HG03521 (cell line): ENCODE data around the gene ARFGEF2.
"Not testable (repeated sequence)": the region's sequence is repeated elsewhere in the genome, so short reads cannot be mapped to it uniquely, and the experiment has no call there.

Experiments used
- ATAC-seq: cut with Tn5 transposase; IDR thresholded peaks from one replicate; pipeline ENCODE4 v1.9.1; 2021; ENCODE audit warnings: mild to moderate bottlenecking, moderate library complexity; ENCODE audit not compliant: unreplicated experiment

The ARFGEF2 gene

GRCh38 chr20:48926821-48927220 is 5.3 kb downstream of the ARFGEF2 start:
- no peak for ATAC-seq

- no peak for ATAC-seq
Observed at GRCh38 chr20:48928832-48929725, 7.6 kb downstream of the ARFGEF2 start.

- no peak for ATAC-seq
Observed at GRCh38 chr20:48930035-48930434, 8.5 kb downstream of the ARFGEF2 start.

DNA sequence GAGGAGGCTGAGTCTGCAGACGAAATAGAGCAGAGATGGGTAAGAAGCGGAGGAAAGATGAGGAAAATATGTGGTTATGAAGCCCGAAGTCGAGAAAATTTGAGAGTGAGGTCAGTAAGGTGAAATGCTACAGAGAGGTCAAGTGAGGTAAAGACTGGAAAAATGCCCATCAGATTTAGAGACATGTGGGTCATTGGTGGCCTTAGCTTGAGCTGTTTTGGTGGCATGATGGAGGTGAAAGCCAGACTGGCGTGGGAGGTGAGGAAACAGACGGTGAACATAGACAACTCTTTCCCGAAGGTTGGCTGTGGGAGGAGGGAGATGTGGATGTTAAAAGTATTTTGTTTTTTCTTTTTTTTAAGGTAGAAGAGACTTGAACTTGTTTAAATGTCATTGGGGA is 9.4 kb downstream of the ARFGEF2 start:
- ATAC-seq, result no peak

GRCh38 chr20:48931527-48932374 is 10.2 kb downstream of the ARFGEF2 start:
- no peak for ATAC-seq

DNA sequence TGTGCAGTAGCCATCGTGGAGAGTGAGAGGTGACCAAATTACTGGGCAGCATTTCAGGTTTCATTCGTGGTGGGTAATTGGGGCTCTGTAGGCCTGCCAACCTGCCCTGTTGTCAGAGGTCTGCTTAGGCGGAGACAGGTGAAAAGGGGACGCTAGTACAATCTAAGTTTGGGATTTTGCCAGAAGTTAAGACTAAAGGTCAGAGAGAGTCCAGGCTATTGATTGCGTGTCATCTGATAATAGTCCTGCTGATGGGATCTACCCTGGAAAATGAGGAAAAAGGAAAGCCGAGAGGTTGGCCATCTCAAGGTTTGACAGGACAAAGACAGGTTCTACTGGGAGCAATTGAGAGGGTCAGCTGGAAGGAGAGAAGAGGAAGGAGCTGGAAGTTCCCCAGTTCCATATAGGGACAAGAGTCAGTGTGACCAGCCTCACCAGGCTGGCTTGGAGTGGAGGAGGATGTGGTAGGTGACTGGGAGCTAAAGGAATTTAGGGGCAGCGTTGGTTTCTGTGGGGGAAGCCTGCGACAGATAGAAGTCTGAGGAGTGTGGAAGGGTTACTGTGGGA is 10.9 kb downstream of the ARFGEF2 start:
- no peak for ATAC-seq

- no peak for ATAC-seq
Observed at GRCh38 chr20:48933017-48933766, 11.7 kb downstream of the ARFGEF2 start.

DNA sequence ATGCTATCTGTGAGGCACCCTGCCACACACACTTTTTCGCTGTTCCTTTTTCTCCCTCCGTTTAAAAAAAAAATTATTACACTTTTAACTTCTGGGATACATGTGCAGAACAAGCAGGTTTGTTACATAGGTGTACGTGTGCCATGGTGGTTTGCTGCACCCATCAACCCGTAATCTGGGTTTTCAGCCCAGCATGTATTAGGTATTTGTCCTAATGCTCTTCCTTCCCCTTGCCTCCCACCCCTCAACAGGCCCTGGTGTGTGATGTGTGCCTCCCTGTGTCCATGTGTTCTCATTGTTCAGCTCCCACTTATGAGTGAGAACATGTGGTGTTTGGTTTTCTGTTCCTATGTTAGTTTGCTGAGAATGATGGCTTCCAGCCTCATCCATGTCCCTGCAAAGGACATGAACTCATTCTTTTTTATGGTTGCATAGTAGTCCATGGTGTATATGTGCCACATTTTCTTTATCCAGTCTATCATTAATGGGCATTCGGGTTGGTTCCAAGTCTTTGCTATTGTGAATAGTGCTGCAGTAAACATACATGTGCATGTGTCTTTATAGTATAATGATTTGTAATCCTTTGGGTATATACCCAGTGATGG is 12.9 kb downstream of the ARFGEF2 start:
- not testable (repeated sequence) for ATAC-seq

DNA sequence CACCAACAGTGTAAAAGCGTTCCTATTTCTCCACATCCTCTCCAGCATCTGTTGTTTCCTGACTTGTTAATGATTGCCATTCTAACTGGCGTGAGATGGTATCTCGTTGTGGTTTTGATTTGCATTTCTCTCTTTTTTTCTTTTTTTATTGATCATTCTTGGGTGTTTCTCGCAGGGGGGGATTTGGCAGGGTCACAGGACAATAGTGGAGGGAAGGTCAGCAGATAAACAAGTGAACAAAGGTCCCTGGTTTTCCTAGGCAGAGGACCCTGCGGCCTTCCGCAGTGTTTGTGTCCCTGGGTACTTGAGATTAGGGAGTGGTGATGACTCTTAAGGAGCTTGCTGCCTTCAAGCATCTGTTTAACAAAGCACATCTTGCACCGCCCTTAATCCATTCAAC is 13.5 kb downstream of the ARFGEF2 start:
- not testable (repeated sequence) for ATAC-seq

GRCh38 chr20:48936178-48936577 is 14.7 kb downstream of the ARFGEF2 start:
- not testable (repeated sequence) for ATAC-seq

DNA sequence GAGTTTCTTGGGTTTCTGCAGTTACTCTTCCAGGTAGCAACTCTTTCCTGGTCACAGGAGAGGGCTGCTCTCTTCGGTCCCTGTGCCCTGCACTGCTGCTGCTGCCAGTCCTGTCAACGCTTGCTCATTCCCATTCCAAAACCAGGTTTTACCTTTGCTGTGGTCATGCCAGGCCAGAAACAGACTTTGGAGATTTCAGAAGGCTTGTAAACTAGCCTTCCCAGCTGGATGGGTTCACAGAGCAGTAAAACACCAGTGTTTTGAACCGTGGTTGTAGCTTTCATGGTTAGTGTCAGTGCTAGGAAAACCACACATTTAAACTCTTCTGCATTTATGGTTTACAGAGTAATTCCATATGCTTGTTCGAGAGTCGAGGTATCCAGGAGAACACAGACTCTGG is 16.2 kb downstream of the ARFGEF2 start:
- ATAC-seq, result no peak

DNA sequence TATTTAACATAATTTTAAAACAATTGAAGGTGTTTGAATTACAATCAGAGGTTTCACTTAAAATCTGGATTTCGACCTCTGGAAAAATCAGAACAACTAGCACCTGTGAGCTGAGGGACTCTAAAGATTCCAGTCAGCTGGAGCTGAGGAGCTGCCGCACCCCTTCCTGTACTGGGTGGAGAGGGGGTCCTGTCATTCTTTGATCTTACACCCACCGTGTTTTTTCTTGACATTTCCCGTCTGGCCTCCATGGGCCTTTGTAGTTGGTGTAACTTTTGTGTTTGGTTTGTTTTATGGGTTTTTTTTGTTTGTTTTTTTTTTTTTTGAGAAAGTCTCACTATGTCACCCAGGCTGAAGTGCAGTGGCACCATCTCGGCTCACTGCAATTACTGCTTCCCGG is 17.2 kb downstream of the ARFGEF2 start:
- ATAC-seq, result no peak

DNA sequence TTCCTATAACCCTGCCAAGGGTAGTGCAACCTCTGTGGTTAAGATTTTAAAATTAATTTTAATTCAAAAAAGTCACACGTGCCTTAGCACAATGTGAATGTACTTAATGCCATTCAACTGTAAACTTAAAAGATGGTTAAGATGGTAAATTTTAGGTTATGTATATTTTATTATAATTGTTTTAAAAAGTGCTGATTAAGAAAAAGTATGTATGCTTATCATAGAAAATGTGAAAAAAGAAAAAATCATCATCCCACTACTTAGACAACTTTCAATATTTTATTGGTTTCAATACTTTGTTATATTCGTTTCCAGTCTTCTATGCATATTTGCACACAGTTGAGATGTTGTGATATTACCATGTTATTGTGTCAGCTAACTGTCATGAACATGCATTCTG is 18.7 kb downstream of the ARFGEF2 start:
- ATAC-seq, result no peak

GRCh38 chr20:48941467-48941866 is 20.0 kb downstream of the ARFGEF2 start:
- ATAC-seq, result no peak

- ATAC-seq, result no peak
Observed at GRCh38 chr20:48942730-48943129, 21.2 kb downstream of the ARFGEF2 start.

DNA sequence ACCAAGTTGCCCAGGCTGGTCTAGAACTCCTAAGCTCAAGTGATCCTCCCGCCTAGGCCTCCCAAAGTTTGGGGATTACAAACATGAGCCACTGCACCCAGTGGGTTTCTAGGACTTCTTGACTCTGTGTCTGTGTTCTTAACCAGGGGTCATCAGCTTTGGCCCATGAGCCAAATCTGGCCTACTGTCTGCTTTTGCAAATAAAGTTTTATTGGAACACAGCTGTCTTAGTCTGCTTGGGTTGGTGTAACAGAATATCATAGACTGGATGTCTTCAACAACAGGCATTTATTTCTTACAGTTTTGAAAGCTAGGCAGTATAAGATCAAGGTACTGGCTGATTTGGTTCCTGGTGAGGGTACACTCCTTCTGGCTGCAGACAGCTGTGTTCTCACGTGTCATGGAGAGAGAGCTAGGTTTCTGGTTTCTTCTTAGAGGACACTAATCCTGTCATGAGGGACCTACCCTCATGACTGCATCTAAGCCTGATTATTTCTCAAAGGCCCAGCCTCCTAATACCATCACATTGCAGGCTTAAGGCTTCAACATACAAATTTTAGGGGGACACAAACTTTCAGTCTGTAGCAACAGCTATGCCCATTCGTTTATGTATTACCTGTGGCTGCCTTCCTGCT is 23.3 kb downstream of the ARFGEF2 start:
- no peak for ATAC-seq

DNA sequence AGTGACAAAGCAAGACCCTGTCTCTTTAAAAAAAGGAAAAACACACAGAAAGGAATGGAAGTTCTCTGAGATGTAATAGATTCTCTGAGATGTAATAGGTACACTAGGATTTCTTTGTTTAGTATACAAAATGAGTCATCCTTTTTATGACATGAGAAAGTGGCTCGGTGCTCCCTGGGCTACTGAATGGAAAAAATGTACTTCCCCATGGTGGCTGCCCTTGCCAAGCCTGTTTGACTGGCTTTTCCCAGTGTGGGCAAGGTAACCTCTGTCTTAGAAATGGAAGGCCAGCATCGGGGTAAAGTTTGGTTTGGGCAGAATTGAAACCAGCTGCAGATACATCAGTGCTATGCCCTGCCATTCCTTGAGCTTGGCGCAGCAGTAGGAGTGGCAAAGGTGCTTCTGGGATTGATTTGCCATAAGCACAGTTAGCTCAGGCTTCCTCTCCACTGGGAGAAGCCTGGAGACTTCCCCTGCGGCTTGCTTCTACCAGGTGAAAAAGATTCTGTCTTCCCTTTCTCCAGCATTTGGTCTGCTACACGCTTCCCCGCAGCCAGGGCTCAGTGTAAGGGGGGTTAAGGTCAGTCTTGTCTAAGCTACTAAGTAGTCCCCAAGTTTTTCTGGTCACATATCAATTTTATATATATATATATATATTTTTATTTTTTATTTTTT is 24.5 kb downstream of the ARFGEF2 start:
- ATAC-seq, result no peak

DNA sequence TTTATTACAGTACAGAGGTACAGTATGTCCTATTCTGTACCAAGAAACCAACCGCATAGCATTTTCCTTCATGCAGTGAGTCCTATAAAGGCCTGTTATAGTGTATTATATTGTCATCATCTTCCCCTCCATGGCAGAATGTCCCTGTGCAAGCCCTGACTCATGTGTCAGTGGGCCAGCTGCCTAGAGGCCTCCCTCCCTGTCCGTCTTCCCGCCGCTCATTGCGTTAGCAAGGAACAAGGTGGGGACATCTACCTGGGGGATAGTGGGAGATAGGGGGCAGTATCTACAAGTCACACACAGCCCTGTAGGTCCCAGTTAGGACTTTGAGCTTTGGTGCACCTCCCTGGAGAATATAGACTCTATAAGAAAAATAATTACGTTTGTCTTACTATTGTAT is 27.1 kb downstream of the ARFGEF2 start:
- no peak for ATAC-seq
